Hematopoietic multipotent progenitor cell treated with erythropoietin and hydrocortisone succinate and interleukin-3 and kit ligand, for 17 days (in vitro differentiated cells): Measurements from ENCODE around the gene C3orf62.

Experiments used
- DNase-seq: peaks from one replicate; pipeline ENCODE4 v3.0.0-alpha.2; 2015; ENCODE audit warnings: low spot score

The C3orf62 gene

GRCh38 chr3:49276475-49277382, at the start of gene C3orf62:
Gene C3orf62, minus strand, starts transcription at chr3:49277232. Its CDS starts 360 bp downstream, at chr3:49276872.
- DNase-seq: peak; percentile 41

- no peak for DNase-seq
Observed at GRCh38 chr3:49324768-49325167, 47.7 kb upstream of the C3orf62 start.

GRCh38 chr3:49316696-49317457, 39.8 kb upstream of the C3orf62 start:
- DNase-seq: no peak

- no peak for DNase-seq
Observed at GRCh38 chr3:49313896-49314688, 37.1 kb upstream of the C3orf62 start.

- DNase-seq: no peak
Observed at GRCh38 chr3:49311283-49311682, 34.3 kb upstream of the C3orf62 start.

GRCh38 chr3:49310677-49311076, 33.6 kb upstream of the C3orf62 start:
- no peak for DNase-seq

- DNase-seq: no peak
Observed at GRCh38 chr3:49305608-49306007, 28.6 kb upstream of the C3orf62 start.

GRCh38 chr3:49302613-49303012, 25.6 kb upstream of the C3orf62 start:
- peak; percentile 27 for DNase-seq

GRCh38 chr3:49300595-49300994, 23.6 kb upstream of the C3orf62 start:
- no peak for DNase-seq

- no peak for DNase-seq
Observed at GRCh38 chr3:49298511-49298910, 21.5 kb upstream of the C3orf62 start.

GRCh38 chr3:49296781-49297411, 19.9 kb upstream of the C3orf62 start:
- no peak for DNase-seq

- peak; percentile 64 for DNase-seq
Observed at GRCh38 chr3:49295489-49296058, 18.5 kb upstream of the C3orf62 start.

GRCh38 chr3:49294343-49294742, 17.3 kb upstream of the C3orf62 start:
- no peak for DNase-seq

GRCh38 chr3:49283997-49284396, 7.0 kb upstream of the C3orf62 start:
- DNase-seq: no peak

GRCh38 chr3:49279376-49279775, 2.3 kb upstream of the C3orf62 start:
- no peak for DNase-seq

GRCh38 chr3:49278548-49278947, 1.5 kb upstream of the C3orf62 start:
- DNase-seq: no peak

- peak; percentile 11 for DNase-seq
Observed at GRCh38 chr3:49277383-49277775, 347 bp upstream of the C3orf62 start.

GRCh38 chr3:49273825-49274532, 3.1 kb downstream of the C3orf62 start:
- DNase-seq: peak; percentile 4

- no peak for DNase-seq
Observed at GRCh38 chr3:49271047-49271446, 6.0 kb downstream of the C3orf62 start.

- DNase-seq: no peak
Observed at GRCh38 chr3:49270156-49270500, 6.9 kb downstream of the C3orf62 start.
